Measurements from ENCODE around the gene OTOP1. TPM values are rescaled to one million over a fixed set of nuclear protein-coding genes. Genes with fewer than 3 reads are reported as not detected.

The OTOP1 gene
- not detected in 2 replicates for total RNA-seq

GRCh38 chr4:4226606-4227438 is at the start of gene OTOP1:
OTOP1 (minus strand) TSS chr4:4226929; CDS start chr4:4226864, 65 bp downstream.

GRCh38 chr4:4248029-4248884 is 21.5 kb upstream of the OTOP1 start, which contains the start of gene TMEM128:
TMEM128 (minus strand) TSS chr4:4248223; CDS start chr4:4248202, 21 bp downstream.

Other genes starting within 250 kb of the OTOP1 start
- 20.9 and 29.9 TPM in 2 replicates for gene TMEM128, start 21.3 kb upstream of the OTOP1 start, total RNA-seq
- gene LYAR, start 63.2 kb upstream of the OTOP1 start, total RNA-seq = 5.0 and 6.0 TPM in 2 replicates
- gene ZBTB49, start 63.3 kb upstream of the OTOP1 start, total RNA-seq = 2.5 and 3.7 TPM in 2 replicates
- gene NSG1, start 160.2 kb upstream of the OTOP1 start, total RNA-seq = 0.17 and 2.0 TPM in 2 replicates